ENCODE measurements around the gene CSNK2A3. TPM values are rescaled to one million over a fixed set of nuclear protein-coding genes. Genes with fewer than 3 reads are reported as not detected.

The CSNK2A3 gene
- total RNA-seq, 1 experiment from 2014 or later, result 2.0 TPM

GRCh38 chr11:11335043-11335442 lies 18.0 kb downstream of the CSNK2A3 start:
- DNase-seq (ENCODE audit: low read depth, low spot score) (no peak), ATAC-seq (no peak)
- Histone ChIP-seq H3K4me2 (ENCODE audit: low read length) (no peak overlapping the region), H3K4me3 (replicated peaks in 1 of 2; ENCODE audit: low read depth in 1 of 2, low read length in 2 of 2) (no peak overlapping the region), H3K9me3 (ENCODE audit: control insufficient read depth in 1 of 2, insufficient read depth in 1 of 2, low read depth in 1 of 2, low read length in 2 of 2) (no peaks in the 10 kb centered on the region), H2AFZ (ENCODE audit: low read depth, low read length, poor library complexity, severe bottlenecking) (no peak overlapping the region), H3K4me1 (ENCODE audit: control insufficient read depth in 1 of 2, insufficient read depth in 2 of 2, low read length in 2 of 2) (no peaks in the 10 kb centered on the region), H3K36me3 (ENCODE audit: control insufficient read depth in 1 of 2, insufficient read depth in 2 of 2, low read length in 2 of 2) (0 out of 4 replicates have a peak, but pooled peaks cover 0 to 8% of the 10 kb centered on the region in 2 experiments), H4K20me1 (ENCODE audit: insufficient read depth) (no peaks in the 10 kb centered on the region), H3K79me2 (ENCODE audit: insufficient read depth, low read length) (no peaks in the 10 kb centered on the region), H3K9ac (ENCODE audit: low read length) (no peak overlapping the region), H3K9me2 (ENCODE audit: insufficient read depth) (no peaks in the 10 kb centered on the region), H3K27me3 (ENCODE audit: insufficient read depth, low read length) (no peaks in the 10 kb centered on the region), H3K27ac (ENCODE audit: low read depth, low read length) (no peak overlapping the region)
- no peak for TF ChIP-seq ZBTB33 (IDR thresholded peaks at IDR 0.05; ENCODE audit: extremely low read depth, insufficient replicate concordance, low read length)
- no peak for TF ChIP-seq SP1 (IDR thresholded peaks at IDR 0.05; ENCODE audit: low read depth)
- TF ChIP-seq SIN3A (IDR thresholded peaks at IDR 0.05; ENCODE audit: low read depth), result no peak
- TF ChIP-seq JUND (IDR thresholded peaks at IDR 0.05), result no peak
- no peak for TF ChIP-seq CBX3 (IDR thresholded peaks at IDR 0.05; ENCODE audit: low read depth)
- TF ChIP-seq EGR1 (IDR thresholded peaks at IDR 0.05; ENCODE audit: low read depth), result no peak
- TF ChIP-seq CTCF (IDR thresholded peaks at IDR 0.05 in 2 of 3, conservative IDR thresholded peaks at IDR 0.05 in 1 of 3; ENCODE audit: borderline replicate concordance in 1 of 3, insufficient read depth in 1 of 3, low read depth in 2 of 3, low read length in 2 of 3), result no peak
- no peak for TF ChIP-seq ATF3 (IDR thresholded peaks at IDR 0.05)
- TF ChIP-seq RAD21 (IDR thresholded peaks at IDR 0.05; ENCODE audit: low read depth), result no peak
- no peak for TF ChIP-seq REST (IDR thresholded peaks at IDR 0.05; ENCODE audit: low read depth)
- ChIA-PET CTCF (interaction anchor here (1.9 kb wide), 1 partner anchor 453 kb away, joined by 7 read pairs; no protein-coding TSS in a partner anchor), RAD21 (ENCODE audit: low non-redundant PET in 1 of 2, low total read pairs in 2 of 2, uncharacterized antibody in 2 of 2, unreplicated experiment in 2 of 2) (no interaction called here), POLR2A (no interaction called here)
- intact Hi-C loops (cut with micrococcal nuclease), result loop anchor here (10.0 kb wide), 1 partner anchor 450 kb away; no protein-coding TSS in a partner anchor
- no TSS peak for BruUV-seq (replicated peaks)
